EL (cell line): ENCODE measurements around the gene ARIH2.
A peak's percentile ranks its signal among the peaks of the same experiment; 100 is the strongest.
"Not testable (repeated sequence)": the region's sequence is repeated elsewhere in the genome, so short reads cannot be mapped to it uniquely, and the experiment has no call there.

Source experiments
- DNase-seq: peaks from one replicate; pipeline ENCODE4 v3.0.0-alpha.2; 2016

ARIH2 gene

GRCh38 chr3:49004352-49005302, 86.0 kb downstream of the ARIH2 start:
- no peak for DNase-seq

- DNase-seq = no peak
These were observed 86.7 kb downstream of the ARIH2 start for GRCh38 chr3:49005303-49005680.

- DNase-seq = no peak
These were observed 87.4 kb downstream of the ARIH2 start for GRCh38 chr3:49005998-49006397.

- DNase-seq = peak; percentile 43
These were observed 87.9 kb downstream of the ARIH2 start for GRCh38 chr3:49006408-49007067.

- DNase-seq = peak; percentile 99
These were observed 88.6 kb downstream of the ARIH2 start, which contains the start of gene WDR6 for GRCh38 chr3:49007068-49007770. Gene WDR6, plus strand, starts transcription at chr3:49007391. Its CDS starts 41 bp downstream, at chr3:49007432.

- DNase-seq = peak; percentile 94
These were observed 89.3 kb downstream of the ARIH2 start for GRCh38 chr3:49007771-49008528.

- DNase-seq = not testable (repeated sequence)
These were observed 90.0 kb downstream of the ARIH2 start for GRCh38 chr3:49008627-49009026.

GRCh38 chr3:49009396-49009795, 90.8 kb downstream of the ARIH2 start:
- DNase-seq = no peak

GRCh38 chr3:49012441-49013017, 93.9 kb downstream of the ARIH2 start:
- no peak for DNase-seq

- no peak for DNase-seq
These were observed 94.6 kb downstream of the ARIH2 start for GRCh38 chr3:49013113-49013737.

GRCh38 chr3:49013738-49014660, 95.4 kb downstream of the ARIH2 start:
- peak; percentile 37 for DNase-seq

GRCh38 chr3:49015072-49015471, 96.4 kb downstream of the ARIH2 start:
- DNase-seq = no peak

GRCh38 chr3:49015765-49016164, 97.1 kb downstream of the ARIH2 start:
- DNase-seq = no peak

- no peak for DNase-seq
These were observed 98.0 kb downstream of the ARIH2 start for GRCh38 chr3:49016414-49017228.

- DNase-seq = no peak
These were observed 98.8 kb downstream of the ARIH2 start for GRCh38 chr3:49017229-49017970.

- DNase-seq = peak; percentile 64
These were observed 99.5 kb downstream of the ARIH2 start, which contains the start of gene DALRD3 for GRCh38 chr3:49017971-49018706. Gene DALRD3, minus strand, starts transcription at chr3:49018580. Its CDS starts 16 bp downstream, at chr3:49018564.

- DNase-seq = no peak
These were observed 100.0 kb downstream of the ARIH2 start for GRCh38 chr3:49018707-49019006.

GRCh38 chr3:49019941-49020329, 101.3 kb downstream of the ARIH2 start:
- DNase-seq = peak; percentile 38
